Endometrial microvascular endothelial cells (primary cell): ENCODE data around the gene FMO1. TPM values are rescaled to one million over a fixed set of nuclear protein-coding genes. Genes with fewer than 3 reads are reported as not detected.

Experiments
- in situ Hi-C: cut with HindIII; loops from 2 replicates; pipeline ENCODE4 v1.10.0; 2017; ENCODE audit warnings: low sequenced_read_pairs, low pct_unique_long_range_greater_than_20kb; ENCODE audit errors: inconsistent ontology term
- total RNA-seq: library from RNA; depleted of rRNA; stranded (reverse); fragments of >200 nt; gene quantifications from one replicate; pipeline ENCODE4 v1.2.3, GENCODE V29; 2015; ENCODE audit errors: inconsistent ontology term

FMO1 gene
- total RNA-seq, 1 donor from 2014 or later = not detected

- in situ Hi-C loops = no loop called here
These were observed 65.6 kb downstream of the FMO1 start, which contains the start of gene FMO4 for GRCh38 chr1:171313835-171314320. TSS of gene FMO4 (plus strand) at chr1:171314183. CDS start at chr1:171319826, 5,643 bp downstream.

GRCh38 chr1:171329251-171329650 is 81.0 kb downstream of the FMO1 start:
- in situ Hi-C loops = no loop called here

GRCh38 chr1:171334024-171334640 is 85.8 kb downstream of the FMO1 start:
- in situ Hi-C loops = no loop called here

Other genes with a start within 250 kb of the FMO1 start
- not detected for gene FMO3, start 157.6 kb upstream of the FMO1 start, total RNA-seq
- gene FMO2, start 63.2 kb upstream of the FMO1 start, total RNA-seq = not detected
- 0.46 TPM for gene FMO4, start 65.7 kb downstream of the FMO1 start, total RNA-seq
- gene PRRC2C, start 237.0 kb downstream of the FMO1 start, total RNA-seq = 50.5 TPM